ENCODE measurements around the gene MAP7D3.

The MAP7D3 gene

DNA sequence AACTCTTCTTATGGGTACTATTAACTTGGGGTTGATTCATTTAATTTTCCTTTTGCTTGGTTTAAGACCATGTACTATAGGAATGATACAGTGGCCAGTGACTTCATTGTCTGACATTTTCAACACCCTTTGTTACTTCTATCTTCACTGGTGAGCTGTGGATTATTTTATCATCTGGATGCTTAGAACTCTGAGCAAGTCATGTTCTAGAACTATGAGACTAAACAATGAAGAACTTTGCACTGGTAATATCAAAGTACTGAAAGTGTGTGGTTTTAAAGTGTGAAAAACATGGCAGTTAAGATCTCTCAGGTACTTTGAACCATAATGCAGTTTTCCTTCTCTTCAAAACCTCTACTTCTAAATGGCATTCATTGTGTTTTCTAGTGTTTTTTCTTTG is 47.8 kb downstream of the MAP7D3 start:
- DNase-seq: no peak

DNA sequence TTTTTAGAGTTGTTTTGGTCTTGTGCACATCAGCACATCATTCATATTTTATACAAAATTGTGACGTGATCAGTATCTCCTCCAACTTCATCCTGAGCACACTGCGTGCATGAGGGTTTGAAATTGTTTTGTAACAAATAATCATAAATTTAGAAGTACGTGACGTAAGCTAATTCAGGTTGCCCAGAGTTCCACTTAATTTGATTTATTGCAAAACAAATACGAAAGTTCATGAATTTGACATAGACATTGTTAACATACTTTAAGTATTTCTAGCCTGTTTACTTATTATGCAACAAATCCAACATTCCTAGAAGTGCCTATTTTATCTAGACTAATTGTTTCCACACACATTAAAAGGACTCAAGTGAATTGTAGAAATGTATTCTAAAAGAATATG is 48.3 kb downstream of the MAP7D3 start:
- no peak for DNase-seq

DNA sequence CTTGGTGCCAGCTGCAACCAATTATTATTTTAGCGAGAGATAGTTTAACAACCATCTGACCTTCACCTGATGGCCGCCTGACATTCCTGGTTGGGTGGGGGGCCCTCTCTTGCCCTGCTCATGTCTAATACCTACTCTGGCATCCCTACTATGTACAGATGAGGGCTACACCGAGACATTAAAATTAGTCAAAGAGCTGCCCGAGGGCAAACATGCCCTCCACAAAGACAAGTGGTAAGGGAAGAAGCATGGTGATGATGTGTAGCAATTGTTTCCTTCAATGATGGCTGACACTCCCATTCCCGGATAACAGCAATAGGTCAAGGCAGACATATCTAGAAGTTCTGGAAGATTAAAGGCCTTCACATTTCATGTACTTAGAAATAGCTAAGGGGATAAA is 49.6 kb downstream of the MAP7D3 start:
- DNase-seq: no peak

DNA sequence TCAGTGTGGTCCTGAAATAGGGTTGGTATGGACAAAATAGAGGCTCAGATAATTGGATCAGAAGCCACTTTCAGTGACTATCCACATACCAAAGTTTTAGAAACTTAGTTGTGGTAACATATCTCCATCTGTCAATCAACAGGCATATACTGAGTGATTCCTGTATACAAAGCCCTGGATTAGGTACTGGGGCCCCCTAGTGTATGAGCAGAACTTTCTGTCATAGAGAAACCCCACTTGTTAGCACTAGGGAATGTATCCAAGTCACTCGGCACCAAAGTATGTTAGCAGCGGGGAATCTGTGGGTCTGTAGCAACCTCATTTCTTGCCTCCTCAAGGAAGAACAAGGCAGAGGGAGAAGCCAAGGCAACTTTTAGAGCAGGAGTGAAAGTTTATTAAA is 50.7 kb downstream of the MAP7D3 start:
- DNase-seq: no peak

DNA sequence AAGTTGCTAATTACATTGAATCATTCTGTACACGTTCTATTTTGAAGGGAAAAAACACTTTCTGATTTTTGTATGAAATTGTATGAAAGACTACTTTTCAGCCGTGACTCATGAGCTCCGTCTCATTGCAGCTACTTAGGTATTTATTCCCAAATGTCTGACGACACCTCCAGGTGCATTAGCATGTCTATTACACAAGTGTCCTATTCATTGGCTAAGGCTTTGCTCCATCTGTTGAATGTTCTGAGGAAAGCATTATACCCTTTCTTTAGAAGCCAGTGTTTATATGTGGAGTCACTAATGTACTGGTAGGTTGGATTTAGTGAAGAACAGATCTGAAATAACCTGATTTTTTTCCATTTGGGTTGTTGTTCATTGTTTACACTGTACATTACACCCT is 51.8 kb downstream of the MAP7D3 start:
- DNase-seq: no peak

DNA sequence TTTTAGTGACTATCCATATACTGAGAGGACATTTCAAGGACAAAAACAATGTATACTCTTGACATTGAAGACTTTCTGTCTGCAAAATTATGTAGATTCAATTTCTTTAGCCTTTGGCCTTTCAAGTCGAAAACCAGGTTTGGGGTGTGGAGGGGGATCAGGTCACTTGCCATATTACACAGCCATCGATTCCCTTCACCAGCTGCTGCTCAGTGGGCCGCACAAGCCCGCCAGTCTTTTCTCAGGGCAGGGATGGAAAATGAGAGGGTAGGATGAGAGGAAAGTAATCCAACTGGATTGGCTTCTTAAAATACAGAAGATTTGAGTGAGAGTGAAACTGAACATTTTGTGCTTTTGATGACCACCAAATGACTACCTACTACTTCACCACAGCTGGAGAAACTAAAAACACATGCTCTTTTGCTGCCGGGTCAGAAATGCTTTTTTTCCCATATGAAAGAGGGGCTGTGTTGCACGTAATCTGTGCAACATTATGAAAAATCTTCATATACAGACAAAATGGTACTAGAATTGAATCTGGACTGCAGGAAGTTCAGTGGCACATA is 52.4 kb downstream of the MAP7D3 start:
- no peak for DNase-seq

DNA sequence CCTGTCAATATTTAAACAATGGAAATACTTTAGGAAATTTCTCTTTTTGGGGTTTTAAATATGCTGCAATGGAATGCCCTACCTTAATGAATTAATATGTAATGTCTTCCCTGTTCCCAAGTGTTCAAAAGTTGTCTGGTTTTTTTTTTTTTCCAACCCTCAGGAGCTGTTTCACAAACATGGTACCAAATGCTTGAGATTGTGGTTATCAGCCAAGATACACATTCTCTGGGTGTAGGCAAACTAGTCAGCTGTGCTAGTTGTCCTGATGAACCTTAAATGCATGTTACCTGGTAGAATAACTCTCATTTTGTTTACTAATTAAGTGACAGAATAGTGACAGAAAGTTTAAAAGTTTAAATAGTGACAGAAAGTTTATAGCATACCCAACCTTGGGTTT is 53.2 kb downstream of the MAP7D3 start:
- DNase-seq: no peak

DNA sequence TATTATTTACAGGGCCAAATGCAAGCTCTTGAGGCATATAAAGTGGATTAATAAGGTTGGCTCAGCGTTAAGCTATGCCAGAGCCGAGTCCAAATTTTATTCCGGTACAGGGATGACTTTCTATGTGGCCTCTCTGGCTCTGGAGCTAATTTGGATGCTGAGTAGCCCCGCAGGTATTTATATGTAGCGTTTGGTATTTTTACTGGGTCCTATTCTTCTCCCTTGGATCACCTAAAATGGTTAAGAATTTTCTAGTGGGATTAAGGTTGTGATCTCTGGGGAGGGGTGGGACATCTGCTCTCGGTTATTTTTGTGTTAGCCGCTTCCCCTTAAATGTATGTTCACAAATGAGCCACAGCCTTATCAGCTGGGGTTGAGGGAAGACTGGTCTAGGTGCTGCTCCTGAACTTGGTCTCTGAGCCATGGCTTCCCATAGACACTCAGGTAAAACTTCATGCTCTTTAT is 54.5 kb downstream of the MAP7D3 start:
- no peak for DNase-seq

DNA sequence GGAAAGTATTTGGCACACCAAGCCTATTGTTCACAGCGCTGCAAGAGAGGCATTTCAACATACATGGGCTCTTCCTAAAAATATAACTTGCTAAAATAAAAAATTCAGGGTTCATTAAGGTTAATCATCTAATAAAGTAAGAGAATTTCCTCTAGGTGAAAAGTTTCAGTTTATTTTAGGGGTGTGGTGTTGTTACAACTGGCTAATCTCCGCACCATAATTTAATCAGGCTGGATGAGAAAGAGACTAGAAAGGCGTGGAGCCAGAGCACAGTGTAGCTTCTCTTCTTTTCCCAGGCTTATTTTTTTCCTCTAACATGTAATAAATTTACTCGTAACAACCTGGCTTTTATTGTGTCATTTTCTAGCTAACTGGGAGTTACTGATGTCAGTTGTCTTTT is 56.0 kb downstream of the MAP7D3 start:
- DNase-seq: no peak

DNA sequence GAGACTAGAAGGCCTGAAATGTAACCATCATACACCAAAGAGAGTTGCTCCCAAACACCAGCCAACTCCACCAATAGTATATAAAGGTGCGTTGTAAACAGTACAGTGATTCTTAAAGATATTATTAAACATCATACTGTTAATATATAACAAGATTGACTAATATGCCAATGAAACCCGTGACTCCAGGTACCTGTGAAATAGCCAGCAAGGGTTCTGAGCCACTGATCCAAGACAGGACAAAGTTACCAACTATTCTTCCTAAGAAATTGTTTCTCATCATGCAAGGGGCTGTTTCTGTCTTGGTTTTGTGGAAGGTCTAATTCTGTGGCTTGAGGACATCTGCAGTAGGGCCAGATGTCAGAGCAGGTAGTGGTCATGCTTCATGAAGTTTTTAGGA is 56.7 kb downstream of the MAP7D3 start:
- no peak for DNase-seq

DNA sequence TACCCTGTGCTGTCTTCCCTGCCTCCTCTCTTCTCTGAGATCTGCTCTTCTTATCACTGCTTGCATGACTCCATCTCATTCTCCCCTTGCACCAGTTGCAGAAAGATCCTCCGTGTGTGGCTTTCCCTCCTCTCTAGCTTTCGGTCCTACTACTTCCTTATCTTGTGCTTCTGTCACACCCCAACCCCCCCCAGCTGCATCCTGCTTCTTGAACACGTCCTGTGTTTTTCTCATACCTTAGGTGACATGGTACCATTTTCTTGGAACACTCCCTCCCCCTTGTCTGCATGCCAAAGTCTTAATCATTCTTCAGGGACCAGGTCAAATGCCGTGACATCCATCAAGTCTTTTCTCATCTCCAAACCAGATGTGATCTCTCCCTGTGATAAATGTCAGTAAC is 57.4 kb downstream of the MAP7D3 start:
- no peak for DNase-seq

DNA sequence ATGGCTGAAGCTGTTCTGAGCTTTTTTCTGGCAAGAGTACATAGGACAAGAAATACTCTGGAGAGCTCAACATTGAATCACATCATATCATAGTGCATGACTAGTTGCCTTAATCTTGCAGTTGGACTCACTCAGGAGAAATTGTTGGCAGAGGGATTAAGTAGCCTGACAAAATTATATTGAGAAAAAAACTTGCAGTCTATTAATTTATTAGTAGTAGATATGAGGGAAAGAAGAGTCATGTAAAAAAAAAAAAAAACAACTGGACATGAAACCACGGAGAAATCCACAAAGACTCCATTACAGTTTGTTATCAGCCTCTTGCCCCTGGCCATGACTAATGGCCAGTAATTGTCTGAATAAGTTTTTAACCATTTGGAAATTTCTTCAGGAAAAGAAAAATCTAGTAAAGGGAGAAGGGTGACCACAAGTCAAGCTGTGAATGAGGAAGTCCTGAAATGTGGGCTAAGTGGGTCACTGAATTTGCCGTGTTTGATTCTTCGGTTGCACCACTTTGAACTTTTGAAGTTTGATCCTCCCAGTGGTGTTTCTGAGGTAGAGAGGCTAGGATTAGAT is 58.3 kb downstream of the MAP7D3 start:
- no peak for DNase-seq

DNA sequence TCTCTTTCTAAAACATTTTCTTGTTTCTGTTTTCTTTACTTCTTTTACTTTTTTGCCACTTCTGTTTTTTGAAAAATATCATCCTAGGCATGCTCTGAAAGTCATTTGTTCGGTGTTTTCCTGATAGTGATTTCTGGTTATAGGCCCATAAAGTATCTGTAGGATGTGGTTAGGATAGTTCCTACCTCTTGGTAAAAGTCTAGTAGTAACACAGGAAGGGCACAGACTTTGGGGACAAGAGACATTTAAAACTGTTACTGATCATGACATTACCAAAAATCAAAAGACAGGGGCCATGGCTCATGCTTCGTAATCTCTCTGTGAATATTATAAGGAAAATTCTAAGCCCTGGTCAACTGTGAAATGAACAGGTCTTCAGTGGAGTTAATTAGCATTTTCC is 59.1 kb downstream of the MAP7D3 start:
- no peak for DNase-seq

DNA sequence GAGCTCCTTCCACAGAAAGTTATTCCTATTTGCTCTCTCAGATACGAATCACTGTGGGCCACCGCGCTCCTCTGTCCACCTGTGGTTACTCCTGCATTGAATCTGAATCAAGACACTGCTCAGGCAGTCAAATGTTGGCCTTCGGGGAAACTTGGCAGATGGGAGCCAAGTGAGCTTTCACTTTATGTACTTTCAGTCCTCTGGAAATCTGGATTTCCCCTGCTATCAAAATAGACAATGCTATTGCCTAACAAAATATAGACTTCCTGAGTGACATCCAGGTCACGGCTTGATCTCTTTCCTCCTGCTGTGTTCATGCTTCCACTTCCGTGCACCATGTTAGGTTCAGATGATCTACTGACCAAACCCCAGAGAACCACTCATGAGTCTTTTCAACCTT is 60.0 kb downstream of the MAP7D3 start:
- DNase-seq: no peak

DNA sequence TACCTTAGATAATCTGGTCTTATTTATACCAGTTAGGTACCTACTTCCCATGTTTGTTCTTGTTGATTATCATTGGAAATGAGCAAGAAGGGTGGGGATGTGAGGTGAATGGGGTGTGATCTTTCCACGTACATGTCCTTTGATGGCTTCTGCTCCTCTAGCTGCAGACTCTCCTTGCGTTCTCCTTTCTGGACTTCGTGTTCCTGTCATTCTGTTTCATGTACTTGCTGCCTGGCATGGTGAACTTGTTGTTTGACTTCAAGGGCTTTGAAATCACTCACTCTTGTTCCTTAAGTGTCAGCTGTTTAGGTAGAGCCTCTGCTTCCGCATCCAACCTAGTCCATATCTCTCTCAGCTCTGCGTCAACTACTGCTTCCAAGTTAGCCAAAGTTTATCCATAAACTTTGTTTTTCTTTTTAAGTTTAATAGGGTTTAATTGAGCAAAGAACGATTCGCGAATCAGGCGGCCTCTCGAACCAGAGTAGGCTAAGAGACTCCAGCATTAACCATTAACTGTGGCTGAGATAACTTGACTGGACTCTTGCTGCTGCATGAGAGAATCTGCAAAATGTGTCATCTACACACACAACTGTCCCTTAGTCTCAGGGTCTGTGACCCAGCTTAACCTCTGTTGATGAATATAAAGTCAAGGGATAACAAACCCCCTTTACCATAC is 61.0 kb downstream of the MAP7D3 start:
- no peak for DNase-seq

DNA sequence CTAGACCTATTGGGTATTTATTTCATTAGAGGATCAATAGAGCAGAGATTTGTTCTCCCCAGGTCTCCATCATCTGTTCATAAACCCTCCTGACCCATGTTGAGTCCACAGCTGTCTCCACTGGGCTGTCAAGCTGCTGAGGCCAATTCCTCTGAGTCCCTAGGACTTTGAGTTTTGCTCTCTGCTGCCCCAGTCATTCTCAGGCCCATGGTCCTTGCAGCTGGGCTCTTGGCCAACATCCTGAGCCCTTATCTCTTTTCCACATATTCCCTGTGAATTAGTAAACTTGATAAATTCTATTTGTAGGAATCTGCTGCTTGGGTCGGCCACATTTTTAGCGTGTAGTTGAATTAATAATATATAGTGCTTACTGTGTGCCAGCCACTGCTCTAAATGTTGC is 62.0 kb downstream of the MAP7D3 start:
- DNase-seq: no peak

DNA sequence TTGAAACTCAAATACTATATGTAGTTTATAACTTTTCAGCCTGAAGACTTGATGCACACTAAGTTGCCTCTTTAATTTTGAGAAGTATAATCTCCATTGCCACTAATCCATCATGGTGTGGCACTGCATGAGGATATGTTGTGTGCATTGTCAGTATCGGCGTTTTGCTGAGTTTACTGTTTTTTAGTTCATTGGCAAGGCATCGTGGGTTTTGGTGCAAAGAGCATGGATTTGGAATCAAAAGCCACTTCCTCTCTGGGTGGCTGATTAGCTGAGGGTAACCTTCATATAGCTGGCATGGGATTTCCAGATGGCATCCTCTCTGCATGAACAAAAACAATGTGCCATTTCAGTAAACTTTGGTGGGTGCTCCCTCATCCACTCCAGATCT is 65.2 kb downstream of the MAP7D3 start:
- no peak for DNase-seq

DNA sequence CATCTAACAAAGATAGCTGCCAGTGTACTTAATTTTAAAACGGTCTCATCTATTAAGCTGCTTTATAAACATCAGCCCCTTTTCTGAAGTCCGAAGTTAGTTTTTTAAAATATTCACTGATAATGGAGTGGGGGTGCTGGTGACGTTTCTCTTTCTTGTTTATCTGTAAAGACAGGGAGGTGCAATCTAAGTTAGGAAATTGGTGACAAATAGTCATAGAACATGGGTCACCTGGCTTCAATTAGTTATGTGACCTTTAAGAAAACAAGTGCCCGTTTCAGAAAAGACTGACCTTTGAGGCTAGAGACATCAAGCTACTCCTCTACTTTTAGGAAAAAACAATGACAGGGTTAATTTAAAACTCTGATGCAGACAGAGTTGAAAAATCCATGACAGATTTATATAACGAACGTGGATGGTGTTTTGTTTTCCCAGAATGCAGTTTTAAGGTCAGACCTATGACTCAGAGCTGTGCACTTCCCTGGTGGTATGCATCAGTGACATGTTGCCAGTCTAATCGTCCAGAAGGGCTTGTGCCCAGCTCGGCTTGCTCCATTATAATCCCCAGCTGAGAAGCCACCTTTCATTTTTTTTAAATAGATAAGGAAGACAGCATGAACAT is 65.7 kb downstream of the MAP7D3 start:
- DNase-seq: no peak

DNA sequence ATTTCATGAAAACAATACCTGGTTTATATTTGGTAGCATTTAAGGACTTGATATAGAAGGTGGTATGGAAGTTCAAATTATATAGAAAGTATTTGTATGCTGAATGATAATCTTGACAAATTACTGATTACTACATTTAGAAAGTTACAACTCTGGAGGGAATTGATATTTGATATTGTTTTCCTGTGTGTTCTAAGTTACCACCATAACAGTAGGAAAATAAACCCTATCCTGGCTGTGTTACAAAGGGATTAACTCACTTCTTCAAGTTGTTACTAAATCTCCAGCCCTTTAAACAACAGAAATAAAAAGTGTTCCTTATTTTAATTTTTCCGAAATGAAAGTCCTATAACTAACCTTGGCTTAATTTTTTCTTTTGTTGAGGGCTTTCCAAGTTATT is 67.3 kb downstream of the MAP7D3 start:
- no peak for DNase-seq

DNA sequence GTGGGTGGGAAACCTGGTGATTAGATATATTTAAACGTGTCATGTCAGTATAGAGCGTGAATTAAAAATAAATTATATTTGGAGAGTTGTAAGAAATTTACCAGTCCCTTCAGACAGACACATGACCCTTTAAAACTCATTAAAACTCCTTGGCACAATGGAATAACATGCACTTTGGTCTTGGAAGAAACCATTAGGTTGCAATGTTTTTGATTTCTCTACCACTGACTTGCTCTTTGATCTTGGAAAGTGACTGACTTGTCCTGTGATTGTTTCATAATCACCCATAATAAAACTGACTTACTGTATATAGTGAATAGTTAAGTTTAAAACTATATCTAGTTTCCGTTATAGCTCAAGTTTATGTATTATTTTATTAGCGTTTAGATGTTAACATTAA is 68.0 kb downstream of the MAP7D3 start:
- DNase-seq: no peak

DNA sequence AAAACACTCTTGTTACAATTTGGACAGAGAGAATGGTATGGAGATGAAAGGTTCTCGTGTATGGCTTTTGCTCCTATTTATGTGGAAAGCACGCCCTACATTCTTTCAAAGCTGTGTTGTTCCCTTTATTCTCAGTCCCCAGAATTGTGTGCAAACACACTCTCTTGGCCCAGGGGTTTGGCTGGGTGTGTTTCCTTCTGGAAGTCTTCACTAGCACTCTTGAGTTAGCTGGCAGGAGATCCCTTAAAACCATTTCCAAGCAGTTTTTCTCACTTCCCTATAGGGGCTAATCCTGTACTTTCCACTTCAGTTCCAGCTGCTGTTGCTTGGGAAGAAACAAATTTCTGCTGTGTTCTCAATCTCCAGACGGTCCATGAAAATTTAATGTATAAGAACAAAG is 68.8 kb downstream of the MAP7D3 start:
- DNase-seq: no peak

DNA sequence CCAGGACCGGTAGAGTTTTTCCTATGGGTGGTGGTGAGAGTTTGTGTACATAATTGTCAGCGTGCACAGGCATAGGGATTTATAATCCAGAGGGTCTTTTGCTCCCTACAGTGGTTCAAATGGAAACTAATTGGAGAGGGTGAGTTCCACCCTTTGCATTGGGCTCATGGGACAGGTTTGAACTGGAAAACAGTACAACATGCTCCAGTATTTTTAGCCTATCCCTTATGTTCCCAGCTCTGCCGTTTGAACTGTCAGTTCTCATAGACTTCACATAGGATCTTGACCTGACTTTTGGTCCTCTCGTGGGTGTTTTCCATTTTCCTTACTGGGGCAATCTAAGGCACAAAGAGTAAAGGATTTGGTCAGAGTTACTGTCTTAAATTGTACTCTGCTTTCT is 72.1 kb downstream of the MAP7D3 start:
- no peak for DNase-seq

DNA sequence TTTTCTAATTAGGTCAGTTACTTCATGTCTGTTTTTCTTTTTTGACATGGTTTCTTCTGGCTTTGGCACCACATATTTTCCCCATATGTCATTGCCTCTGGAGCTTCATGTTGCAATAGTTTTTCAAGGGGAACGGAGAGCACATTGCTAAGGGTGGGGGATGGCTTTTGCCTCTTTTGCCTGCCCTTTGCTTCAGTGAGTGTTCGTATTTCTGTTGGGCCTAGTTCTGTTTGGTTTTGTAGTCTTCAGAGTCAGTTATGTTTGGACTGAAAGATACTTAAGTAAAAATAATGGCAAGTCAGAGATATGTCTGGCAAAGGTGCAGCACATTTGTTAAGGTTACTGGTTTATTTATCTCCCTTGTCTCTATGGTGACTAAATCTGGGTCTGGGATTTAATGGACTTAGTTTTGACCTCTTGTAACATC is 74.8 kb downstream of the MAP7D3 start:
- no peak for DNase-seq

DNA sequence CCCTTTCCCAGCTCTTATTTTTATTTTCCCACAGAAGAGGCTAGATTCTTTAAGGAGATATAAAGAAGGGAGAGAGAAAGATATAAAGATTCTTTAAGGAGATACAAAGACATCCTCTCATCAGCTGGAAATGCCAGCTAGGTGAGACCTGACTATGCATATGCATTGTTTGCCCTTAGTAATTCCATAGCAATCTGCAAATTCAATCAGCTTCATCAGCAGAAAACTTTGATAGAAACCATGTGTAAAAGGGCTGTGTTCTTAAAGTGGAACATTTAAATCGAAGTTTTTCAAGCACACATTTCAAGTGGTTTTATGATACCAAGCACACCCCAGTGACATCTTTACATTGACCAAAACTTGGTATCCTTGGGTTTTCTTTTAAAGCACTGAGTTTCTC is 79.8 kb downstream of the MAP7D3 start:
- no peak for DNase-seq

All from stimulated activated CD8-positive, alpha-beta memory T cell treated with anti-CD3 and anti-CD28 coated beads, Interleukin-4, amount 100 ng/mL, for 48 hours (primary cell).